HUES6 (cell line): ENCODE results near the gene HDAC4.

ENCODE experiments used
- H3K27ac ChIP-seq: 2 replicates; pipeline ENCODE4 v1.7.0; 2013; ENCODE audit warnings: low read depth, mild to moderate bottlenecking, low read length, inconsistent platforms
- H3K27me3 ChIP-seq: 2 replicates; pipeline ENCODE4 v1.6.1; 2013; ENCODE audit warnings: low read length; ENCODE audit not compliant: control insufficient read depth, insufficient read depth
- H3K36me3 ChIP-seq: 2 replicates; pipeline ENCODE4 v1.6.1; 2013; ENCODE audit warnings: low read length; ENCODE audit not compliant: control insufficient read depth, insufficient read depth
- H3K4me1 ChIP-seq: 2 replicates; pipeline ENCODE4 v1.6.1; 2013; ENCODE audit warnings: low read length; ENCODE audit not compliant: control insufficient read depth, insufficient read depth
- H3K4me3 ChIP-seq: 2 replicates; pipeline ENCODE4 v1.5.1; 2013; ENCODE audit warnings: low read depth, low read length
- H3K9ac ChIP-seq: one replicate; pipeline ENCODE4 v1.6.1; 2013; ENCODE audit warnings: mild to moderate bottlenecking, low read length
- H3K9me3 ChIP-seq: 2 replicates; pipeline ENCODE4 v1.6.1; 2013; ENCODE audit warnings: low read depth, low read length; ENCODE audit not compliant: control insufficient read depth, insufficient read depth

Gene HDAC4

GRCh38 chr2:239388236-239389151 lies 12.3 kb downstream of the HDAC4 start:
- H3K36me3 ChIP-seq, result no peaks in the 10 kb centered on the region; the same call in 1 of the 2 replicates

GRCh38 chr2:239387811-239388210 lies 13.0 kb downstream of the HDAC4 start:
- H3K9me3 ChIP-seq, result no peaks in the 10 kb centered on the region
- no peak overlapping the region for H3K27ac ChIP-seq
- no peaks in the 10 kb centered on the region; the same call in 1 of the 2 replicates for H3K36me3 ChIP-seq
- H3K4me3 ChIP-seq, result no peak overlapping the region
- H3K9ac ChIP-seq, result no peak overlapping the region
- H3K27me3 ChIP-seq, result no peaks in the 10 kb centered on the region
- H3K4me1 ChIP-seq, result peaks cover 11% of the 10 kb centered on the region

More at GRCh38 chr2:239388236-239389151, 12.3 kb downstream of the HDAC4 start:
- Histone ChIP-seq H3K9ac (no peak overlapping the region), H3K27me3 (no peaks in the 10 kb centered on the region), H3K4me3 (no peak overlapping the region), H3K27ac (no peak overlapping the region), H3K4me1 (peaks cover 5% of the 10 kb centered on the region), H3K9me3 (no peaks in the 10 kb centered on the region)

DNA sequence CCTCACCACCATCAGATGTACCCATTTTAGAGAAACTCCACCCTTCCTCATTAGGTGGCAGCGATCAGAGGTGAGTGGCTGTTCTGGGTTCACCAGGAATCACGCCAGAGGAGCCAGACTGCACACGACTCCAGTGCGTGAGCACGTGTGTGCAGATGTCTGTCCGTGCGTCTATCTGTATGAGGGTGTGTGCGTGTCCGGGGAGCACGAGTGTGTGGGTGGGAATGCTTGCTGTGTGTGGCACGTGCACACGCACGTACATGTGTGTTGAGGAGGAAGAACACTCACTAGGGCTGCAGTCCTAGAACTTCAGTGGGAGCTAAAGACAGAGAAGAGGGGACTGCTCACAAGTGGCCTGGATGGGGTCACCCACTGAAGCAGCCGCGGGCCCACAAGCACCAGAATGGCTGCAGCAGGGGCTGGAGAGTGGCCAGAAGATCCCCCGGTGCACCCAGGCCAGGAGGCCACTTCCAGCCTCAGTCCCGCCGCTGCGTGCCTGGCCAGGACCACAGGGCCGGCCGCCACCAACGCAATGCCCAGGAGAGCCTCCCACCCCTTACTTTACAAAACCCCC lies 13.9 kb downstream of the HDAC4 start:
- Histone ChIP-seq H3K27me3 (no peaks in the 10 kb centered on the region), H3K9me3 (no peaks in the 10 kb centered on the region), H3K4me1 (peaks cover 18% of the 10 kb centered on the region), H3K9ac (no peak overlapping the region), H3K4me3 (no peak overlapping the region), H3K36me3 (no peaks in the 10 kb centered on the region; the same call in 1 of the 2 replicates), H3K27ac (no peak overlapping the region)

GRCh38 chr2:239386001-239386670 lies 14.7 kb downstream of the HDAC4 start:
- no peak overlapping the region for H3K9ac ChIP-seq

DNA sequence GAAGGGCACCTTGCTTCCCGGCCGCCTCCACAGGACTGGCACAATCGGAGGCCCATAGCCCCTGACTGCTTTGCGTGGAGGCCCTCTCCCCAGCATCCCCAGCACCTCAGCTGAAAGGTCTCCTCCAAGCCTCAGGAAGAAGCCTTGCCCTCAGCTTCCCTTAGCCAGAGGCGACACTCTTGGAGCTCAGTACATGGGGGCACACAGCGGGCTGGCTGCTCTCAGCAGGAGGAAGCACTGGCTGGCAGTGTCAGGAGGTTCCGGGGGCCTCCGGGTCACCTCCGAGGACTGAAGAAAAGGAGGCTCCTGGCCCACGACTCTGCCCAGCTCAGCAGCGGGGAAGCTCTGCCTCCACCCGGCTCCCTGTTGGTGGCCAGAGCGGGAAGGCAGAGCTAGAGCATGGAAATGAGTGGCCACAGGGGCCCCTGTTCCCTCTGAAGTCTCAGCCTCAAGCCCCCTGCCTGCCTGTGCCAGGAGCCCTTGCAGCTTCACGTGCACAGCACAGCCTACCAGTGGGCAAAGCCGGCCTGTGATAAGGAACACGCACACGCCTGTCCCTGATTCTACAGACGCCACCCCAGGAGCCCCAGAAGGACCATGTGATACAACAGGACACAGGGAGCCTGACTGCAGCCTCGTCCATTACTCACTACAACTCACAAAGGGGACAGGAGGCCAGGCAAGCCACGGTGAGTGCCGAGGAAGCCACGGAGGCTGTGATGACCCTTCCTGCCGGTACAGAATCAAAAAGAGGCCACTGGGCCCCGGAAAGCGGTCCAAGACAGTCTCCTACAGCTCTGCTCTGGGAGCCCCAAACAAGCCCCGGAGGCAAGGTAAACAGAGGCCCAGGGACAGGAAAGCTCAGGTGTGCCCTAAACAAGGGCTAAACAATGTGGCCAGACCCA lies 15.5 kb downstream of the HDAC4 start:
- no peak overlapping the region for H3K9ac ChIP-seq
- H3K4me3 ChIP-seq, result no peak overlapping the region
- H3K27me3 ChIP-seq, result no peaks in the 10 kb centered on the region
- H3K36me3 ChIP-seq, result no peaks in the 10 kb centered on the region; the same call in 1 of the 2 replicates
- no peak overlapping the region; the same call in 1 of the 2 replicates for H3K27ac ChIP-seq
- no peaks in the 10 kb centered on the region for H3K9me3 ChIP-seq
- peaks cover 30% of the 10 kb centered on the region for H3K4me1 ChIP-seq

More at GRCh38 chr2:239386001-239386670, 14.7 kb downstream of the HDAC4 start:
- no peak overlapping the region for H3K27ac ChIP-seq
- no peaks in the 10 kb centered on the region for H3K9me3 ChIP-seq
- no peaks in the 10 kb centered on the region for H3K27me3 ChIP-seq
- H3K4me1 ChIP-seq, result peaks cover 24% of the 10 kb centered on the region
- no peak overlapping the region for H3K4me3 ChIP-seq
- no peaks in the 10 kb centered on the region; the same call in 1 of the 2 replicates for H3K36me3 ChIP-seq

GRCh38 chr2:239383759-239384156 lies 17.1 kb downstream of the HDAC4 start:
- Histone ChIP-seq H3K27ac (no peak overlapping the region), H3K4me1 (peaks cover 42% of the 10 kb centered on the region), H3K9ac (no peak overlapping the region), H3K9me3 (no peaks in the 10 kb centered on the region), H3K36me3 (no peaks in the 10 kb centered on the region; the same call in 1 of the 2 replicates), H3K27me3 (no peaks in the 10 kb centered on the region), H3K4me3 (no peak overlapping the region)

DNA sequence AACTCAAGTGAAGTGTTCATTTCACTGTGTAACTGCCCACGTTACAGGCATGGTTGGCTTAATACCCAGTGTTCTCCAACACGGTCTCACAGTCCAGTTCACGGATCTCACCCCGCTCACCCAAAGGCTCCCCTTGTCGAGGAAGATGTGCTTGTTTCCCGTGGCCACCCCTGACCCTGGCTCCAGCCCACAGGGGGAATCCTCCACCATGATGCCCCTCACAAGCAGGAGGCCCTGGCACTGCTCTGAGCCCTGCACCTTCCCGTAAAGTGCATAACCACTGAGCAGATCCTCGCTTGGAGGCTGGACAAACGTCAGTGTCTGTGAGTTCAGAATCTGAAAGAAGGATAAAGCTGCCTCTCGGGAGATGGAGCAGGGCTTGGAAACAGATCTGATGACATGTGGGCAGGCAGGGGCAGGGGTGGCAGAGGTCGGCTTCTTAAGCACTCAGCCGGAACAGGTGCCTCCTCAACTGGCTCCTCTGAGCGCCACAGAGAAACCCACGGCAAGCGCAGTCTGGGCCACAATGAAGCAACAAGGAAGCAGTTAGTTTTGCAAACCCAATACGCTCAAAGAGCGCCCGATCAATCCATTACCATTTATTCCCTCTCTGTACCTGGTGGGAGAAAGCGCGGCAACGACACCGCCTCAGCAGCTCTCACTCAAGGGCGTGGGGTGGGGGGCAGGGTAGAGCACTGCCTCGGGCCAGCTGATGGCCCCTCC lies 17.6 kb downstream of the HDAC4 start:
- H3K4me3 ChIP-seq, result no peak overlapping the region
- H3K36me3 ChIP-seq, result peaks cover 2% of the 10 kb centered on the region
- peaks cover 42% of the 10 kb centered on the region for H3K4me1 ChIP-seq
- H3K9ac ChIP-seq, result no peak overlapping the region
- no peaks in the 10 kb centered on the region for H3K27me3 ChIP-seq
- H3K27ac ChIP-seq, result no peak overlapping the region
- H3K9me3 ChIP-seq, result no peaks in the 10 kb centered on the region

DNA sequence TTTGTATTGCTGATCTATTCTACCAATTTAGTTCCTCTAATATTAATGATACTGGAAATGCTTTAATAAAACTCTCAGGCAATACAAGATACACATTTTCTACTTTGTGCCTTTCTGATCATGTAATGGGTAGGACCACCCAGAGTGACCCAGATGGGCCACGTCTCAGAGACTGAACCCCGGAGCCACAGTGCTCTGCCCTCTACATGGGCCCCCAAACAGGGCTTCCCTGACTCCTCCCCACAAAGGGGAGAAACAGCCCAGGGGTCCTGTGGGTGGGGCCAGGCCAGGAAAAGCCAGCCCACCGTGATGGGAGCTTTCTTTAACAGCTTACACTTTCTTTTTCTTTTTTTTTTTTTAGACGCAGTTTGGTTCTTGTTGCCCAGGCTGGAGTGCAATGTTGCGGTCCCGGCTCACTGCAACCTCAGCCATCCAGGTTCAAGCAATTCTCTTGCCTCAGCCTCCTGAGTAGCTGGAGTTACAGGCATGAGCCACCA lies 18.4 kb downstream of the HDAC4 start:
- H3K27me3 ChIP-seq, result no peaks in the 10 kb centered on the region
- peaks cover 8% of the 10 kb centered on the region for H3K36me3 ChIP-seq
- no peak overlapping the region for H3K9ac ChIP-seq
- H3K9me3 ChIP-seq, result no peaks in the 10 kb centered on the region
- no peak overlapping the region for H3K27ac ChIP-seq
- no peak overlapping the region for H3K4me3 ChIP-seq
- peaks cover 42% of the 10 kb centered on the region for H3K4me1 ChIP-seq

GRCh38 chr2:239381709-239382134 lies 19.1 kb downstream of the HDAC4 start:
- Histone ChIP-seq H3K36me3 (peaks cover 8% of the 10 kb centered on the region), H3K27me3 (no peaks in the 10 kb centered on the region), H3K27ac (no peak overlapping the region), H3K9ac (no peak overlapping the region), H3K9me3 (no peaks in the 10 kb centered on the region), H3K4me1 (peaks cover 42% of the 10 kb centered on the region), H3K4me3 (no peak overlapping the region)
